DND-41 (cell line): Measurements from ENCODE around the gene GORAB.

Experiments used
- ATAC-seq: fragments of 200-7000 bp; cut with Tn5 transposase; 3 replicates; pipeline ENCODE4 v1.9.1; 2021; ENCODE audit warnings: low read depth; ENCODE audit not compliant: insufficient read depth
- DNase-seq: peaks from one replicate; pipeline ENCODE4 v3.0.0-alpha.2; 2020
- H2AFZ ChIP-seq: 2 replicates; pipeline ENCODE4 v1.6.0; 2012; ENCODE audit warnings: low read depth, low read length
- H3K27ac ChIP-seq: 2 replicates; pipeline ENCODE4 v1.5.1; 2012; ENCODE audit warnings: low read length, inconsistent platforms
- H3K27me3 ChIP-seq: fragments of 200-600 bp; sonication (generic); 2 replicates; pipeline ENCODE4 v1.6.0; 2012; ENCODE audit warnings: low read length, mild to moderate bottlenecking, inconsistent platforms; ENCODE audit not compliant: insufficient read depth, poor library complexity
- H3K36me3 ChIP-seq: 2 replicates; pipeline ENCODE4 v1.5.1; 2012; ENCODE audit warnings: low read length, inconsistent platforms; ENCODE audit not compliant: insufficient read depth
- H3K4me1 ChIP-seq: 2 replicates; pipeline ENCODE4 v1.5.1; 2012; ENCODE audit warnings: mild to moderate bottlenecking, low read length; ENCODE audit not compliant: insufficient read depth
- H3K4me2 ChIP-seq: 2 replicates; pipeline ENCODE4 v1.6.0; 2012; ENCODE audit warnings: mild to moderate bottlenecking, moderate library complexity, low read length, inconsistent platforms; ENCODE audit not compliant: insufficient read depth
- H3K4me3 ChIP-seq, 2 experiments: fragments of 200-600 bp in 1 of 2; shearing (Covaris generic) in 1 of 2; 2 replicates each; pipeline ENCODE4 v1.5.1; 2012 to 2016; ENCODE audit warnings: inconsistent platforms in 2 of 2, low read length in 2 of 2, mild to moderate bottlenecking in 2 of 2, low read depth in 1 of 2, moderate library complexity in 1 of 2
- H3K79me2 ChIP-seq: 2 replicates; pipeline ENCODE4 v1.6.0; 2012; ENCODE audit warnings: low read length, inconsistent platforms; ENCODE audit not compliant: insufficient read depth
- H3K9ac ChIP-seq: 2 replicates; pipeline ENCODE4 v1.6.0; 2012; ENCODE audit warnings: low read depth, mild to moderate bottlenecking, inconsistent platforms, low read length, moderate library complexity
- H3K9me3 ChIP-seq: 2 replicates; pipeline ENCODE4 v1.5.1; 2012; ENCODE audit warnings: low read length, moderate library complexity, mild to moderate bottlenecking, inconsistent platforms; ENCODE audit not compliant: insufficient read depth, severe bottlenecking
- H4K20me1 ChIP-seq: 2 replicates; pipeline ENCODE4 v1.6.0; 2012; ENCODE audit warnings: low read length; ENCODE audit not compliant: insufficient read depth
- CTCF ChIP-seq: IDR thresholded peaks from 2 replicates; pipeline ENCODE4 v1.5.1; 2012; ENCODE audit warnings: borderline replicate concordance, low read length, moderate library complexity, mild to moderate bottlenecking; ENCODE audit not compliant: poor library complexity, severe bottlenecking; ENCODE audit errors: extremely low read depth
- EZH2 ChIP-seq: IDR thresholded peaks from 3 replicates; pipeline ENCODE4 v1.6.1; 2012; ENCODE audit warnings: borderline replicate concordance, low read depth, mild to moderate bottlenecking, moderate library complexity, low read length, inconsistent platforms; ENCODE audit not compliant: severe bottlenecking

The GORAB gene

GRCh38 chr1:170593173-170594011, 61.4 kb downstream of the GORAB start:
- Histone ChIP-seq H3K9me3 (peaks cover 4% of the 10 kb centered on the region), H2AFZ (peak overlapping the region; percentile 30; the same call in 1 of the 2 replicates), H3K36me3 (no peaks in the 10 kb centered on the region), H3K27me3 (no peaks in the 10 kb centered on the region), H3K9ac (no peak overlapping the region), H4K20me1 (no peaks in the 10 kb centered on the region), H3K79me2 (no peaks in the 10 kb centered on the region), H3K4me3 (no peak overlapping the region), H3K4me1 (no peaks in the 10 kb centered on the region), H3K4me2 (no peak overlapping the region), H3K27ac (no peak overlapping the region)
- ATAC-seq (no peak), DNase-seq (no peak)
- TF ChIP-seq EZH2 (no peak), CTCF (no peak)

- H3K9me3 ChIP-seq, result peaks cover 4% of the 10 kb centered on the region
- peak overlapping the region; percentile 39; the same call in 1 of the 2 replicates for H2AFZ ChIP-seq
- no peaks in the 10 kb centered on the region for H3K36me3 ChIP-seq
- no peak overlapping the region for H3K4me2 ChIP-seq
- H3K4me1 ChIP-seq, result no peaks in the 10 kb centered on the region
- DNase-seq, result no peak
- TF ChIP-seq CTCF, result no peak
- TF ChIP-seq EZH2, result no peak
- H4K20me1 ChIP-seq, result no peaks in the 10 kb centered on the region
- H3K9ac ChIP-seq, result no peak overlapping the region
- H3K27ac ChIP-seq, result no peak overlapping the region
- no peaks in the 10 kb centered on the region for H3K79me2 ChIP-seq
- H3K4me3 ChIP-seq, result no peak overlapping the region
- ATAC-seq, result no peak
- no peaks in the 10 kb centered on the region for H3K27me3 ChIP-seq
These were observed 62.2 kb downstream of the GORAB start for GRCh38 chr1:170594066-170594626.

GRCh38 chr1:170596701-170597100, 64.7 kb downstream of the GORAB start:
- Histone ChIP-seq H3K4me3 (no peak overlapping the region), H3K27ac (no peak overlapping the region), H3K9me3 (peaks cover 11% of the 10 kb centered on the region), H4K20me1 (no peaks in the 10 kb centered on the region), H3K36me3 (peaks cover under 1% of the 10 kb centered on the region; the same call in 1 of the 2 replicates), H3K9ac (no peak overlapping the region), H3K4me1 (no peaks in the 10 kb centered on the region), H3K79me2 (no peaks in the 10 kb centered on the region), H2AFZ (no peak overlapping the region), H3K4me2 (no peak overlapping the region), H3K27me3 (no peaks in the 10 kb centered on the region)
- TF ChIP-seq CTCF, result no peak
- TF ChIP-seq EZH2, result no peak
- ATAC-seq, result no peak
- DNase-seq, result no peak
